Stimulated activated naive CD8-positive, alpha-beta T cell treated with anti-CD3 and anti-CD28 coated beads, Interleukin-15, Interleukin-2, amounts not matched to agents 100 U/mL and 50 U/mL, for 24 hours (primary cell): Measurements from ENCODE around the gene KY.
A peak's percentile ranks its signal among the peaks of the same experiment; 100 is the strongest.
"Not testable (repeated sequence)": the region's sequence is repeated elsewhere in the genome, so short reads cannot be mapped to it uniquely, and the experiment has no call there.

Experiments used
- ATAC-seq: fragments of 150-1000 bp; cut with Tn5 transposase; one replicate; pipeline ENCODE4 v1.10.0; 2021
- DNase-seq: peaks from one replicate; pipeline ENCODE4 v3.0.0; 2021

Gene KY

GRCh38 chr3:134601539-134602439 lies 49.0 kb downstream of the KY start:
- ATAC-seq (no peak), DNase-seq (no peak)

- peak; percentile 44 for ATAC-seq
- peak; percentile 77 for DNase-seq
These were observed 49.9 kb downstream of the KY start for GRCh38 chr3:134600685-134601463.

- ATAC-seq (no peak), DNase-seq (no peak)
These were observed 50.6 kb downstream of the KY start for GRCh38 chr3:134600206-134600605.

GRCh38 chr3:134598763-134599545 lies 51.9 kb downstream of the KY start:
- no peak for DNase-seq
- no peak for ATAC-seq

GRCh38 chr3:134597390-134597970 lies 53.3 kb downstream of the KY start:
- ATAC-seq, result no peak
- no peak for DNase-seq

- ATAC-seq, DNase-seq: not testable (repeated sequence)
These were observed 55.8 kb downstream of the KY start for GRCh38 chr3:134594986-134595385.

- no peak for ATAC-seq
- DNase-seq, result no peak
These were observed 56.5 kb downstream of the KY start for GRCh38 chr3:134594331-134594741.

GRCh38 chr3:134592806-134593205 lies 58.0 kb downstream of the KY start:
- DNase-seq (no peak), ATAC-seq (no peak)

GRCh38 chr3:134590766-134591165 lies 60.1 kb downstream of the KY start:
- ATAC-seq, result no peak

GRCh38 chr3:134579141-134579665 lies 71.6 kb downstream of the KY start:
- no peak for ATAC-seq
- DNase-seq, result no peak

More at GRCh38 chr3:134590766-134591165, 60.1 kb downstream of the KY start:
- no peak for DNase-seq

GRCh38 chr3:134576831-134577230 lies 74.0 kb downstream of the KY start:
- ATAC-seq (no peak), DNase-seq (no peak)

- no peak for ATAC-seq
- DNase-seq, result no peak
These were observed 74.4 kb downstream of the KY start for GRCh38 chr3:134576426-134576825.

- DNase-seq, ATAC-seq: not testable (repeated sequence)
These were observed 80.9 kb downstream of the KY start for GRCh38 chr3:134569899-134570298.

- no peak for ATAC-seq
- DNase-seq, result no peak
These were observed 82.0 kb downstream of the KY start for GRCh38 chr3:134568790-134569189.

GRCh38 chr3:134567605-134568004 lies 83.2 kb downstream of the KY start:
- DNase-seq (no peak), ATAC-seq (no peak)

GRCh38 chr3:134564991-134565390 lies 85.8 kb downstream of the KY start:
- DNase-seq (no peak), ATAC-seq (no peak)

- no peak for ATAC-seq
- no peak for DNase-seq
These were observed 87.2 kb downstream of the KY start for GRCh38 chr3:134563601-134564000.

- DNase-seq (no peak), ATAC-seq (no peak)
These were observed 88.8 kb downstream of the KY start for GRCh38 chr3:134562055-134562454.

GRCh38 chr3:134559591-134559990 lies 91.2 kb downstream of the KY start:
- DNase-seq (no peak), ATAC-seq (no peak)
